SK-N-SH treated with all-trans-retinoic acid at 6 μM for 48 hours (cell line): ENCODE results near the gene LCLAT1.

Experiments
- ATAC-seq: fragments of 200-7000 bp; cut with Tn5 transposase; 3 replicates; pipeline ENCODE4 v1.9.1; 2020; ENCODE audit warnings: mild to moderate bottlenecking, moderate library complexity
- ARNTL ChIP-seq: fragments of 450-650 bp; formaldehyde crosslinking; IDR thresholded peaks from 2 replicates; pipeline ENCODE4 v1.5.0; 2020; ENCODE audit warnings: low read depth, mild to moderate bottlenecking, moderate library complexity, borderline replicate concordance
- BACH2 ChIP-seq: fragments of 250-450 bp; sonication (Bioruptor Pico); IDR thresholded peaks from 2 replicates; pipeline ENCODE4 v1.9.0; 2021; ENCODE audit warnings: mild to moderate bottlenecking, borderline replicate concordance
- CREB5 ChIP-seq: fragments of 250-450 bp; sonication (Bioruptor Pico); IDR thresholded peaks from 2 replicates; pipeline ENCODE4 v1.5.1; 2020; ENCODE audit warnings: low read depth, mild to moderate bottlenecking, moderate library complexity
- CSRNP3 ChIP-seq: fragments of 250-450 bp; sonication (Bioruptor Pico); IDR thresholded peaks from 2 replicates; pipeline ENCODE4 v1.5.1; 2021; ENCODE audit warnings: mild to moderate bottlenecking, moderate library complexity
- ESRRG ChIP-seq: fragments of 250-450 bp; sonication (Bioruptor Pico); IDR thresholded peaks from 2 replicates; pipeline ENCODE4 v1.6.1; 2021; ENCODE audit warnings: mild to moderate bottlenecking
- OSR1 ChIP-seq: fragments of 250-450 bp; sonication (Bioruptor Pico); IDR thresholded peaks from 2 replicates; pipeline ENCODE4 v1.8.0; 2022; ENCODE audit warnings: moderate library complexity, mild to moderate bottlenecking, inconsistent platforms
- PATZ1 ChIP-seq: fragments of 250-450 bp; sonication (Bioruptor Pico); IDR thresholded peaks from 2 replicates; pipeline ENCODE4 v1.8.0; 2020; ENCODE audit warnings: mild to moderate bottlenecking, moderate library complexity, borderline replicate concordance
- POU6F1 ChIP-seq: fragments of 250-450 bp; sonication (Bioruptor Pico); IDR thresholded peaks from 2 replicates; pipeline ENCODE4 v1.8.0; 2021; ENCODE audit warnings: low read depth, mild to moderate bottlenecking, moderate library complexity, borderline replicate concordance
- PPARA ChIP-seq: fragments of 250-450 bp; sonication (Bioruptor Pico); IDR thresholded peaks from 2 replicates; pipeline ENCODE4 v1.5.0; 2020; ENCODE audit warnings: mild to moderate bottlenecking, borderline replicate concordance
- RARB ChIP-seq: fragments of 250-450 bp; sonication (Bioruptor Pico); IDR thresholded peaks from 2 replicates; pipeline ENCODE4 v1.8.0; 2021; ENCODE audit warnings: mild to moderate bottlenecking, moderate library complexity
- SNAI2 ChIP-seq: fragments of 250-450 bp; sonication (Bioruptor Pico); IDR thresholded peaks from 2 replicates; pipeline ENCODE4 v1.5.0; 2020; ENCODE audit warnings: mild to moderate bottlenecking, moderate library complexity
- TCF4 ChIP-seq: fragments of 250-450 bp; sonication (Bioruptor Pico); IDR thresholded peaks from 2 replicates; pipeline ENCODE4 v1.8.0; 2021; ENCODE audit warnings: mild to moderate bottlenecking, moderate library complexity, borderline replicate concordance
- TSHZ2 ChIP-seq: fragments of 250-450 bp; sonication (Bioruptor Pico); IDR thresholded peaks from 2 replicates; pipeline ENCODE4 v1.5.0; 2020; ENCODE audit warnings: mild to moderate bottlenecking, moderate library complexity
- ZFP3 ChIP-seq: fragments of 250-450 bp; sonication (Bioruptor Pico); IDR thresholded peaks from 2 replicates; pipeline ENCODE4 v1.5.0; 2020; ENCODE audit warnings: mild to moderate bottlenecking, moderate library complexity
- ZFP30 ChIP-seq: fragments of 450-650 bp; formaldehyde crosslinking; IDR thresholded peaks from 2 replicates; pipeline ENCODE4 v1.5.0; 2022; ENCODE audit warnings: mild to moderate bottlenecking, moderate library complexity
- ZNF70 ChIP-seq: fragments of 450-650 bp; formaldehyde crosslinking; IDR thresholded peaks from 2 replicates; pipeline ENCODE4 v1.5.0; 2020; ENCODE audit warnings: mild to moderate bottlenecking, moderate library complexity
- ZNF8 ChIP-seq: fragments of 450-650 bp; formaldehyde crosslinking; IDR thresholded peaks from 2 replicates; pipeline ENCODE4 v1.5.0; 2020; ENCODE audit warnings: mild to moderate bottlenecking, moderate library complexity

Gene LCLAT1

GRCh38 chr2:30424231-30424630 lies 22.8 kb upstream of the LCLAT1 start (continued):
- TF ChIP-seq PATZ1 (CRISPR knock-in tag), result no peak
- no peak for TF ChIP-seq BACH2
- no peak for TF ChIP-seq ESRRG (CRISPR knock-in tag)
- no peak for TF ChIP-seq ZNF8
- TF ChIP-seq ZNF70 (CRISPR knock-in tag), result no peak
- TF ChIP-seq PPARA (CRISPR knock-in tag), result no peak
- TF ChIP-seq RARB (CRISPR knock-in tag), result no peak
- no peak for TF ChIP-seq SNAI2 (CRISPR knock-in tag)
- TF ChIP-seq, all 23 proteins: peak for 0

- TF ChIP-seq CREB5 (CRISPR knock-in tag), result no peak
- 0 out of 2 replicates have a peak, but pooled peaks have one; percentile 25 for TF ChIP-seq TCF4 (CRISPR knock-in tag)
- no peak for ATAC-seq
These were observed 21.7 kb upstream of the LCLAT1 start for GRCh38 chr2:30425326-30425725.

GRCh38 chr2:30427606-30428347 lies 19.3 kb upstream of the LCLAT1 start:
- TF ChIP-seq ZNF70 (CRISPR knock-in tag) (no peak), TCF4 (CRISPR knock-in tag) (0 out of 2 replicates have a peak, but pooled peaks have one; percentile 35)
- ATAC-seq, result no peak

GRCh38 chr2:30428348-30428662 lies 18.7 kb upstream of the LCLAT1 start:
- TF ChIP-seq OSR1 (CRISPR knock-in tag), result no peak
- TF ChIP-seq ESRRG (CRISPR knock-in tag), result no peak
- TF ChIP-seq PPARA (CRISPR knock-in tag), result no peak
- no peak for TF ChIP-seq ZNF70 (CRISPR knock-in tag)
- TF ChIP-seq, all 23 proteins: peak for 0
- ATAC-seq, result no peak

- TF ChIP-seq RARB (CRISPR knock-in tag) (no peak), PPARA (CRISPR knock-in tag) (no peak), POU6F1 (no peak), CSRNP3 (no peak), ESRRG (CRISPR knock-in tag) (no peak), ZNF8 (no peak), ZFP30 (CRISPR knock-in tag) (no peak), BACH2 (no peak), TSHZ2 (CRISPR knock-in tag) (no peak), ZNF70 (CRISPR knock-in tag) (no peak), ZFP3 (CRISPR knock-in tag) (no peak), ARNTL (CRISPR knock-in tag) (no peak)
These were observed 18.1 kb upstream of the LCLAT1 start for GRCh38 chr2:30428827-30429461.

More at GRCh38 chr2:30428827-30429461, 18.1 kb upstream of the LCLAT1 start:
- ATAC-seq, result no peak
